Measurements from ENCODE around the gene UBE2V1. TPM values are rescaled to one million over a fixed set of nuclear protein-coding genes. Genes with fewer than 3 reads are reported as not detected.

Gene UBE2V1
- total and polyA plus RNA-seq, 2 donors (not counting 1 experiment from before 2014, with no cell fraction given): 69.2 to 158 TPM

- ChIA-PET POLR2A (no interaction called here), CTCF (interaction anchor here (1.1 to 8.6 kb wide), 3 partner anchors 18 to 110 kb away, joined by 4 to 92 read pairs (median 5); no protein-coding TSS in a partner anchor)
- Histone ChIP-seq H3K9ac (ENCODE audit: low read length) (no peak overlapping the region), H3K4me1 (ENCODE audit: control insufficient read depth in 2 of 2, insufficient read depth in 2 of 2, low read length in 2 of 2) (peaks cover 12 to 13% of the 10 kb centered on the region in 2 donors), H3K4me2 (replicated peaks; ENCODE audit: low read depth, low read length, poor library complexity, severe bottlenecking) (no peak overlapping the region), H4K20me1 (ENCODE audit: control insufficient read depth, insufficient read depth, low read length, poor library complexity, severe bottlenecking) (peaks cover 47% of the 10 kb centered on the region), H3K9me3 (ENCODE audit: control extremely low read depth in 1 of 3, control insufficient read depth in 2 of 3, insufficient read depth in 1 of 3, low read length in 2 of 3) (no peaks in the 10 kb centered on the region), H3K4me3 (ENCODE audit: control extremely low read depth in 1 of 5, extremely low read depth in 1 of 5, insufficient read depth in 1 of 5, low read depth in 2 of 5, low read length in 4 of 5) (no peak overlapping the region), H3K36me3 (replicated peaks in 1 of 2; ENCODE audit: control extremely low read depth in 1 of 2, control insufficient read depth in 1 of 2, extremely low read depth in 1 of 2, insufficient read depth in 2 of 2, low read length in 1 of 2) (peaks cover 20 to 26% of the 10 kb centered on the region in 2 experiments), H3K27me3 (replicated peaks in 1 of 4; ENCODE audit: control extremely low read depth in 1 of 4, control insufficient read depth in 3 of 4, insufficient read depth in 4 of 4, low read length in 3 of 4) (no peaks in the 10 kb centered on the region), H2AFZ (ENCODE audit: insufficient read depth, low read depth, low read length, poor library complexity, severe bottlenecking) (no peak overlapping the region), H3K27ac (ENCODE audit: low read length in 2 of 2) (no peak overlapping the region), H3K79me2 (ENCODE audit: control insufficient read depth, insufficient read depth, low read length) (peaks cover 45% of the 10 kb centered on the region)
- intact Hi-C loops (cut with micrococcal nuclease): no loop called here
- 90% methylated on average over 2 of the region's 5 CpGs for WGBS (ENCODE audit: insufficient coverage)
- H3K4me1 Mint-ChIP-seq: peaks cover 15% of the 10 kb centered on the region
- H3K27me3 Mint-ChIP-seq: no peaks in the 10 kb centered on the region
- no peak for DNase-seq
- no peak for TF ChIP-seq EZH2 (IDR thresholded peaks at IDR 0.05; ENCODE audit: borderline replicate concordance, insufficient read depth, low read depth, low read length, poor library complexity, severe bottlenecking)
- TF ChIP-seq CTCF (IDR thresholded peaks at IDR 0.05): no peak
- ATAC-seq (ENCODE audit: low read depth): no peak
- no peak overlapping the region for H3K27ac Mint-ChIP-seq
- no peaks in the 10 kb centered on the region for H3K9me3 Mint-ChIP-seq (ENCODE audit: insufficient read depth)
- H3K4me3 Mint-ChIP-seq: no peak overlapping the region
Observed at GRCh38 chr20:50089140-50089786, 23.7 kb downstream of the UBE2V1 start.

- Mint-ChIP-seq H3K27ac (no peak overlapping the region), H3K4me3 (no peak overlapping the region), H3K27me3 (no peaks in the 10 kb centered on the region), H3K9me3 (ENCODE audit: insufficient read depth) (no peaks in the 10 kb centered on the region), H3K4me1 (peaks cover 13% of the 10 kb centered on the region)
- POLR2A ChIA-PET: interaction anchor here (0.5 kb wide), 1 partner anchor 66 kb away, joined by 7 read pairs; no protein-coding TSS in a partner anchor
- no peaks in the 10 kb centered on the region for H3K9me3 ChIP-seq (ENCODE audit: control extremely low read depth in 1 of 3, control insufficient read depth in 2 of 3, insufficient read depth in 1 of 3, low read length in 2 of 3)
- H3K79me2 ChIP-seq (ENCODE audit: control insufficient read depth, insufficient read depth, low read length): peaks cover 39% of the 10 kb centered on the region
- CTCF ChIA-PET: interaction anchor here (0.7 to 8.6 kb wide), 4 partner anchors 16 to 177 kb away, joined by 3 to 92 read pairs (median 4); no protein-coding TSS in a partner anchor
- peaks cover 12 to 13% of the 10 kb centered on the region in 2 donors for H3K4me1 ChIP-seq (ENCODE audit: control insufficient read depth in 2 of 2, insufficient read depth in 2 of 2, low read length in 2 of 2)
- H2AFZ ChIP-seq (ENCODE audit: insufficient read depth, low read depth, low read length, poor library complexity, severe bottlenecking): no peak overlapping the region
- TF ChIP-seq EZH2 (IDR thresholded peaks at IDR 0.05; ENCODE audit: borderline replicate concordance, insufficient read depth, low read depth, low read length, poor library complexity, severe bottlenecking) (no peak), CTCF (IDR thresholded peaks at IDR 0.05) (no peak)
- H3K4me2 ChIP-seq (replicated peaks; ENCODE audit: low read depth, low read length, poor library complexity, severe bottlenecking): no peak overlapping the region
- intact Hi-C loops (cut with micrococcal nuclease): no loop called here
- WGBS (ENCODE audit: insufficient coverage): no CpG with 5 or more reads among the region's 2 CpGs
- DNase-seq: no peak
- no peak for ATAC-seq (ENCODE audit: low read depth)
- H4K20me1 ChIP-seq (ENCODE audit: control insufficient read depth, insufficient read depth, low read length, poor library complexity, severe bottlenecking): peaks cover 47% of the 10 kb centered on the region
- H3K36me3 ChIP-seq (replicated peaks in 1 of 2; ENCODE audit: control extremely low read depth in 1 of 2, control insufficient read depth in 1 of 2, extremely low read depth in 1 of 2, insufficient read depth in 2 of 2, low read length in 1 of 2): peaks cover 17 to 26% of the 10 kb centered on the region in 2 experiments
- no peak overlapping the region for H3K4me3 ChIP-seq (ENCODE audit: control extremely low read depth in 1 of 5, extremely low read depth in 1 of 5, insufficient read depth in 1 of 5, low read depth in 2 of 5, low read length in 4 of 5)
- no peaks in the 10 kb centered on the region for H3K27me3 ChIP-seq (replicated peaks in 1 of 4; ENCODE audit: control extremely low read depth in 1 of 4, control insufficient read depth in 3 of 4, insufficient read depth in 4 of 4, low read length in 3 of 4)
- H3K27ac ChIP-seq (ENCODE audit: low read length in 2 of 2): no peak overlapping the region
- H3K9ac ChIP-seq (ENCODE audit: low read length): no peak overlapping the region
Observed at GRCh38 chr20:50088022-50088421, 24.9 kb downstream of the UBE2V1 start.
